K562 (cell line): Measurements from ENCODE around the gene IFNGR1. TPM values are rescaled to one million over a fixed set of nuclear protein-coding genes. Genes with fewer than 3 reads are reported as not detected.

ENCODE experiments used
- ATF4 ChIP-seq: fragments of 450-650 bp; formaldehyde crosslinking; IDR thresholded peaks from 2 replicates; pipeline ENCODE4 v1.4.0; 2022; ENCODE audit warnings: mild to moderate bottlenecking, moderate library complexity
- ATF7 ChIP-seq: fragments of 450-650 bp; IDR thresholded peaks from 2 replicates; pipeline ENCODE4 v1.7.1; 2014; ENCODE audit warnings: mild to moderate bottlenecking, moderate library complexity
- BRD4 ChIP-seq: fragments of 200-600 bp; sonication (generic); IDR thresholded peaks from 2 replicates; pipeline ENCODE4 v1.6.1; 2017; ENCODE audit warnings: inconsistent platforms
- CBFA2T3 ChIP-seq: fragments of 450-650 bp; IDR thresholded peaks from 2 replicates; pipeline ENCODE4 v1.6.1; 2017
- CREB3 ChIP-seq: fragments of 450-650 bp; conservative IDR thresholded peaks from 2 replicates; pipeline ENCODE4 v1.6.1; 2016; ENCODE audit warnings: missing genetic modification characterization, low read depth, mild to moderate bottlenecking, missing compliant biosample characterization, moderate library complexity
- CXXC5 ChIP-seq: fragments of 250-450 bp; sonication (Bioruptor Pico); IDR thresholded peaks from 2 replicates; pipeline ENCODE4 v1.8.0; 2022; ENCODE audit warnings: inconsistent platforms, mild to moderate bottlenecking, moderate library complexity
- EP400 ChIP-seq: fragments of 450-650 bp; IDR thresholded peaks from 2 replicates; pipeline ENCODE4 v1.6.1; 2017; ENCODE audit warnings: antibody characterized with exemption, mild to moderate bottlenecking, moderate library complexity
- KAT7 ChIP-seq: sonication (generic); formaldehyde crosslinking; IDR thresholded peaks from 2 replicates; pipeline ENCODE4 v1.8.0; 2022; ENCODE audit warnings: missing genetic modification reagents, mild to moderate bottlenecking, borderline replicate concordance
- LEF1 ChIP-seq: fragments of 450-650 bp; IDR thresholded peaks from 2 replicates; pipeline ENCODE4 v1.6.1; 2016; ENCODE audit warnings: mild to moderate bottlenecking
- MGA ChIP-seq: fragments of 450-650 bp; IDR thresholded peaks from 2 replicates; pipeline ENCODE4 v1.6.1; 2016; ENCODE audit warnings: mild to moderate bottlenecking, moderate library complexity
- NRF1 ChIP-seq, 2 experiments: fragments of 450-650 bp; IDR thresholded peaks in 1 of 2; conservative IDR thresholded peaks in 1 of 2; 2 replicates each; pipeline ENCODE4 v1.6.1; 2014; ENCODE audit warnings: mild to moderate bottlenecking in 2 of 2
- RBBP5 ChIP-seq: fragments of 200-600 bp; sonication (generic); IDR thresholded peaks from 2 replicates; pipeline ENCODE4 v1.6.1; 2012; ENCODE audit warnings: borderline replicate concordance, mild to moderate bottlenecking, low read length, control low read depth, inconsistent platforms; ENCODE audit not compliant: insufficient read depth, poor library complexity, severe bottlenecking
- ZNF766 ChIP-seq: fragments of 200-800 bp; sonication (Bioruptor generic); conservative IDR thresholded peaks from 2 replicates; pipeline ENCODE4 v1.6.1; 2016; ENCODE audit warnings: missing genetic modification characterization, missing compliant biosample characterization
- polyA plus RNA-seq, 8 experiments: library from polyadenylated mRNA; depleted of rRNA in 4 of 8; stranded (reverse) in 5 of 8; unstranded in 3 of 8; fragments of >200 nt; fragmentation: Nextera tagmentation in 2 of 8; fragmentation: Illumina TruSeq in 1 of 8; extraction: Ambion mirVana in 2 of 8; extraction: Trizol in 1 of 8; gene quantifications; 2 replicates each; pipeline versions ENCODE4 v1.2.1 to v1.2.3, GENCODE V29; 2011 to 2014; ENCODE audit warnings: inconsistent platforms in 1 of 8, missing spikeins in 1 of 8
- total RNA-seq, 7 experiments: library from RNA; depleted of rRNA in 6 of 7; stranded (reverse); fragments of >200 nt in 6 of 7; fragmentation: Illumina TruSeq in 2 of 7; extraction: Trizol in 2 of 7; gene quantifications; 2 replicates each; pipeline versions ENCODE4 v1.2.1 to v1.2.3, GENCODE V29; 2011 to 2021; ENCODE audit warnings: low replicate concordance in 1 of 7

The IFNGR1 gene
- total and polyA plus RNA-seq, 9 of the 15 experiments (the other 6 are each of a cell fraction or from before 2014, with no cell fraction given): 14.7 to 47.0 (median 26.7) TPM

GRCh38 chr6:137223370-137224131 is 4.4 kb upstream of the IFNGR1 start (continued):
- TF ChIP-seq MGA (peak; percentile 88), CBFA2T3 (peak; percentile 35; the same call in 1 of the 2 replicates), LEF1 (peak; percentile 77; the same call in 1 of the 2 replicates), ZNF766 (CRISPR knock-in tag) (peak; percentile 94), ATF7 (peak; percentile 81), RBBP5 (peak; percentile 34), NRF1 (conservative IDR thresholded peaks at IDR 0.05 in 1 of 2, IDR thresholded peaks at IDR 0.05 in 1 of 2) (0 out of 4 replicates have a peak, but pooled peaks of 1 of the 2 experiments have one; percentile 17), KAT7 (CRISPR knock-in tag) (0 out of 2 replicates have a peak, but pooled peaks have one; percentile 63), BRD4 (0 out of 2 replicates have a peak, but pooled peaks have one; percentile 72), CREB3 (tag) (0 out of 2 replicates have a peak, but pooled peaks have one; percentile 36), CXXC5 (peak; percentile 41; the same call in 1 of the 2 replicates), ATF4 (peak; percentile 76), EP400 (peak; percentile 65)
